GM19193 (cell line): ENCODE data around the gene SIGLEC8.

Source experiments
- POLR2A ChIP-seq: IDR thresholded peaks from 4 replicates; pipeline ENCODE4 v1.6.1; 2011; ENCODE audit not compliant: insufficient read depth, insufficient read length; ENCODE audit errors: extremely low read depth

The SIGLEC8 gene

GRCh38 chr19:51458051-51458645 lies at the start of gene SIGLEC8:
Gene SIGLEC8, minus strand, starts transcription at chr19:51458454. Its CDS starts 67 bp downstream, at chr19:51458387.
- TF ChIP-seq POLR2A, result no peak

GRCh38 chr19:51507640-51508058 lies 49.4 kb upstream of the SIGLEC8 start:
- TF ChIP-seq POLR2A, result no peak

GRCh38 chr19:51507192-51507591 lies 48.9 kb upstream of the SIGLEC8 start:
- no peak for TF ChIP-seq POLR2A

GRCh38 chr19:51505904-51506303 lies 47.6 kb upstream of the SIGLEC8 start:
- no peak for TF ChIP-seq POLR2A

GRCh38 chr19:51503896-51504295 lies 45.6 kb upstream of the SIGLEC8 start:
- no peak for TF ChIP-seq POLR2A

GRCh38 chr19:51503286-51503817 lies 45.1 kb upstream of the SIGLEC8 start:
- TF ChIP-seq POLR2A, result no peak

GRCh38 chr19:51501594-51502263 lies 43.5 kb upstream of the SIGLEC8 start, which contains the start of gene SIGLEC12:
Gene SIGLEC12, minus strand, starts transcription at chr19:51501800. Its CDS starts 67 bp downstream, at chr19:51501733.
- no peak for TF ChIP-seq POLR2A

GRCh38 chr19:51497666-51498065 lies 39.4 kb upstream of the SIGLEC8 start:
- no peak for TF ChIP-seq POLR2A

- TF ChIP-seq POLR2A, result no peak
Observed at GRCh38 chr19:51493776-51494175, 35.5 kb upstream of the SIGLEC8 start.

GRCh38 chr19:51491586-51491985 lies 33.3 kb upstream of the SIGLEC8 start:
- TF ChIP-seq POLR2A, result no peak

GRCh38 chr19:51490676-51491075 lies 32.4 kb upstream of the SIGLEC8 start:
- TF ChIP-seq POLR2A, result no peak

GRCh38 chr19:51489113-51489512 lies 30.9 kb upstream of the SIGLEC8 start:
- TF ChIP-seq POLR2A, result no peak

- no peak for TF ChIP-seq POLR2A
Observed at GRCh38 chr19:51488491-51488890, 30.2 kb upstream of the SIGLEC8 start.

GRCh38 chr19:51485960-51486660 lies 27.9 kb upstream of the SIGLEC8 start:
- TF ChIP-seq POLR2A, result no peak

GRCh38 chr19:51480590-51480989 lies 22.3 kb upstream of the SIGLEC8 start:
- TF ChIP-seq POLR2A, result no peak
